ENCODE data around the gene PPP6R3.

GRCh38 chr11:68583041-68583446 lies 122.5 kb downstream of the PPP6R3 start:
- TF ChIP-seq EZH2 (IDR thresholded peaks at IDR 0.05; ENCODE audit: low read length, unreplicated experiment) (no peak), EZH2phosphoT487 (IDR thresholded peaks at IDR 0.05; ENCODE audit: borderline replicate concordance, low read length) (no peak)

All from PC-3 (cell line).